Femur (tissue), 1 donor: ENCODE results near the gene TNFAIP8L1.
"Not testable (repeated sequence)": the region's sequence is repeated elsewhere in the genome, so short reads cannot be mapped to it uniquely, and the experiment has no call there.

Source experiments
- DNase-seq: peaks from one replicate; pipeline ENCODE4 v3.0.0-alpha.2; 2017

The TNFAIP8L1 gene

DNA sequence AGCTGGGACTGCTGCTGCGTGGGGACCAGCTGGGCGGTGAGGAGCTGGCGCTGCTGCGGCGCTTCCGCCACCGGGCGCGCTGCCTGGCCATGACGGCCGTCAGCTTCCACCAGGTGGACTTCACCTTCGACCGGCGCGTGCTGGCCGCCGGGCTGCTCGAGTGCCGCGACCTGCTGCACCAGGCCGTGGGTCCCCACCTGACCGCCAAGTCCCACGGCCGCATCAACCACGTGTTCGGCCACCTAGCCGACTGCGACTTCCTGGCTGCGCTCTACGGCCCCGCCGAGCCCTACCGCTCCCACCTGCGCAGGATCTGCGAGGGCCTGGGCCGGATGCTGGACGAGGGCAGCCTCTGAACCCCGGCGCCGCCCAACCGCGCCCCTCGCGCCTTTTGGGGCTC lies 12.8 kb downstream of the TNFAIP8L1 start:
- DNase-seq: no peak

DNA sequence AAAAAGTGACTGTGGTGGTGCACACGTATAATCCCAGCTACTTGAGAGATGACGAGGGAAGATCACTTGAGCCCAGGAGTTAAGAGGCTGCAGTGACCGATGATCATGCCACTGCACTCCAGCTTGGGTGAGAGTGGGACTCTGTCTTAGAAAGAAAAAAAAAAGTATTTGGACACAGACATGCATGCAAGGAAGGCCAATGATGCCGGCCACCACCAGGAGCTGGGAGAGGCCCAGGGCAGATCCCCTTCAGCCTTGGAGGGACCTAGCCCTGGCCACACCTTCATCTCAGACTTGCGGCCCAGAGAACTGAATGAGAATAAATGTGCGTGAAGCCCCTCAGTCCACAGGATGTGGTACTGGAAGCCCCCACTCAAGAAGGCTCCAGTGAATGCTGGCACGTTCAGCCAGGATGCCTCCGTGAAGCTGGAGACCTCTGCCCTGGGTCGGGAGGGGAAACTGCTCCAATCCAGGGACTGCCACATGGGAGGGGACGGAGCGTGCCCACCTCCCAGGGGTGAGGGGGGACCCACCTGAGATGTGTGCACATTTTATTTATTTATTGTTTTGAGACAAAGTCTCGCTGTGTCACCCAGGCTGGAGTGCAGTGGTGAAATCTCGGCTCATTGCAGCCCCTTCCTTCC lies 14.6 kb downstream of the TNFAIP8L1 start:
- DNase-seq: no peak

DNA sequence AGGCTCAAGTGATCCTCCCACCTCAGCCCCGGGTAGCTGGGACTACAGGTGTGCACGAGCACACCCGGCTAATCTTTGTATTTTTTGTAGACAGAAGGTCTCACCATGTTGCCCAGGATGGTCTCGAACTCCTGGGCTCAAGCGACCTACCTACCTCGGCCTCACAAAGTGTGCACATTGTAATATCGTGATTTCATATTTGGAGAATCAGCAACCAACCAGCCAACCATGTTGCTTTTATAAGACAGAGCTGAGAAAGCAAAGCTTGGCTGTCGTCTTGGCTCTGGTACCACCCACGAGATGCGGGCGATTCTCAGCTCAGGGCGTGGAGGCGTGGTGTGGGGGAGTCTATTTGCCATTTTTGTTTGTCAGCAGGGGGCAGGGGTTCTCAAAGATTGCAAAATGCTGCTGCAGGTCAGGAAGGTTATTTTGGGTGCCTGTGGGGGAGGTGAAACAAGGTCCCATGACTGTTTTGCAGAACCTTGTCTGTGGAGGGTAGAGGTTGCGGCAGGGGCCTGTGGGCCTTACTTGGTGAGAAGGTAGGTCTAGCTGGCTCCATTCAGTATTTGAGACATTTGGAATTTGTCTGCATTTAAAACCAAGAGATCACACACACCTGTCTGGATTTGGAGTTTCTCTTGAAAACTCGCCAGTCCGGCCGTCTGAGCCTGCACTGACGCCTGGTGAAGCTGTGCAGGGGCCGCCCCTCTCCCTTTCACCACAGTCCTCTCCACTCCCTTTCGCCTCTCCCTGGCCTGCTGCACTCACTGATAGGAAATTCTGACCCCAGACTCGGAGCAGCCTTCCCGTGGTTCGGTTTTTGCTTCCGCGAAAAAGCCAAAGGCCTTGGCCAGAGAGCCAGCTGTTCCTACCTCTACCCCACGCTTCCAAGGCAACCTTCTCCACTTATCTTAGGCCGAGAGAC lies 15.4 kb downstream of the TNFAIP8L1 start:
- DNase-seq: no peak

DNA sequence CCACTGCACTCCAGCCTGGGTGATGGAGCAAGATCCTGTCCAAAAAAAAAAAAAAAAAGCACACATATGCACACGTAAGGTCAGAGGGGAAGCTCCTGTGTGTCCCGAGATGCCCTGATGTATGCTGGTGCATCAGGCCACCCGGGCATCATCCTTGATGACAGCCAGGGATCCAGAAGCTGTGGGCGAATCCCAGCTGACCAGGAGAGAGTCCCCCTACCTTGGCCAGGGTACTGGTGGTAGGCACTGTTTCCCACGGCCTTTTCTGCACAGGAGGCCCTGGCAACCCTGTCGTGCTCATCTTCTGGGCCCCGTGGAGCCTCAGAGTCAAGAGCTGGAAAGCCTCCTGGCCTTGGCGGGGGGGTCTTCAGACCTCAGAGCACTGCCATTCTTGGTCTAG lies 16.8 kb downstream of the TNFAIP8L1 start:
- no peak for DNase-seq

DNA sequence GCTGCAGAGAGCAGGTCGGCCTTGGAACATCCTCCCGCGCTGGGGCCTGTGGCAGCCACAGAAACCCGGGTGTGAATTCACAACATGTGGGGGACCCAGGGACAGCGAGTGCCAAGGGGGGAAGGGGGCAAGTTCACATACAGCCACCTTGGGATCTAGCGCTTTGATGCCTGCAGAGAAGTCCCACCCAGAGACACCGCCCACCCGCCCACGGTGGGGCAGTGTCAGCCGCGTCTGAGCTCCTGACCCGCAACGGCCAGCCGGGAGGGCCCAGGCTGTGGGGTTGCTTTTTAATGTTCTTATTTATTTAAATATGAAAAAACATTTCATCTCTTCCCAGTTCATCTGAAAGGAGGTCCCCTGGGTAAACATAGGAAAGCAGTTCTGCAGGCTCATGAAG lies 17.9 kb downstream of the TNFAIP8L1 start:
- DNase-seq: no peak

DNA sequence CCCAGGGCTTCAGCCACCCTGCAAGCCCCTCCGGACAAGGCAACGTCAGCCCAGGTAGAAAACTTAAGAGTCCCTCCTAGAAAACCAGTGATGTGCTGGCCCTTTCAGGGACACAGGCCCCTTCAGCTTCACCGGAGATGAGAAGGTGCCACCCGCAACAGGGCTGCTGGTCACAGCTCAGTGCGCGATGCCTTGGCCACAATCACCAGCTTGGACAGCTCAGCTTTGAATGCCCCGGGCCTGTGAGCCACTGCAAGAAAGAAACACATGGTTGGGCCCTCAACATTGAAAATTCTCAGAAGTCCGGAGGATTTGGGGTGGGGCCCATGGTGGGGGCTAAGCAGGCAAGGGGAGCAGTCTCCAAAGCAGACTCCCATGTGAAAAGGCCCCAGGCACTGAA lies 18.5 kb downstream of the TNFAIP8L1 start:
- DNase-seq: no peak

DNA sequence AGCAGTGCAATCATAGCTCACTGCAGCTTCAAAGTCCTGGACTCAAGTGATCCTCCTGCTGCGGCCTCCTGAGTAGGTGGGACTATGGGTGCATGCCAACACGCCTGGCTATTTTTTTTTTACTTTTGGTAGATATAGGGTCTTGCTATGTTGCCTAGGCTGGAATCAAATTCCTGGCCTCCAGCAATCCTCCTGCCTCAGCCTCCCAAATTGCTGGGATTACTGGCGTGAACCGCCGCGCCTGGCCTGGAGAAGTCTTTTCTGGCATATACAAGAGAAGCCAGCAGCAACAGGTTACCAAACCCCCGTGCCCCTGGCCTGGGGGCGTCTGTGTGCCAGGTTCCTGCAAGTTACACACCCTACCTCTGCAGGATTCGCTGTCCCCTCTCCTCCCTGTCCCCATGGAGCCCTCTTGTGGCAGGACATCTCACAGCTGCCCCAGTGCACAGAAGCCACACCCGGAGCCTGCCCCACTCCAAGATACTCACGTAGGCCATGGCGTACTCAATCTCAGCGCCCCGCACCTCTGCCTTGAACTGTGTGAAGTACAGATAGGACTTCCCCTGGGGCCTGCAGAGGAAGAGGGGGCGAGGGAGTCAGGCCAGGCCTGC lies 21.0 kb downstream of the TNFAIP8L1 start:
- DNase-seq: no peak

DNA sequence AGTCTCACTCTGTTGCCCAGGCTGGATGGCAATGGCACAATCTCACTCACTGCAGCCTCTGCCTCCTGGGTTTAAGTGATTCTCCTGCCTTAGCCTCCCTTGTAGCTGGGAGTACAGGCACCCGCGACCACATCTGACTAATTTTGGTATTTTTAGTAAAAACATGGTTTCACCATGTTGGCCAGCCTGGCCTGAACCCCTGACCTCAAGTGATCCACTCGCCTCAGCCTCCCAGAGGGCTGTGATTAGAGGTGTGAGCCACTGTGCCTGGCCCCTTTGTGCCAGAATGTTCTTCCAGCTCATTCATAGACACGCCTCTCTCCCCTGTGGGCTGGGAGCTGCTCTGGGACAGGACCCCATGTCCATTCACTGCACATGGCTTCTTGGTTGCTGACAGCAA lies 21.7 kb downstream of the TNFAIP8L1 start:
- no peak for DNase-seq

DNA sequence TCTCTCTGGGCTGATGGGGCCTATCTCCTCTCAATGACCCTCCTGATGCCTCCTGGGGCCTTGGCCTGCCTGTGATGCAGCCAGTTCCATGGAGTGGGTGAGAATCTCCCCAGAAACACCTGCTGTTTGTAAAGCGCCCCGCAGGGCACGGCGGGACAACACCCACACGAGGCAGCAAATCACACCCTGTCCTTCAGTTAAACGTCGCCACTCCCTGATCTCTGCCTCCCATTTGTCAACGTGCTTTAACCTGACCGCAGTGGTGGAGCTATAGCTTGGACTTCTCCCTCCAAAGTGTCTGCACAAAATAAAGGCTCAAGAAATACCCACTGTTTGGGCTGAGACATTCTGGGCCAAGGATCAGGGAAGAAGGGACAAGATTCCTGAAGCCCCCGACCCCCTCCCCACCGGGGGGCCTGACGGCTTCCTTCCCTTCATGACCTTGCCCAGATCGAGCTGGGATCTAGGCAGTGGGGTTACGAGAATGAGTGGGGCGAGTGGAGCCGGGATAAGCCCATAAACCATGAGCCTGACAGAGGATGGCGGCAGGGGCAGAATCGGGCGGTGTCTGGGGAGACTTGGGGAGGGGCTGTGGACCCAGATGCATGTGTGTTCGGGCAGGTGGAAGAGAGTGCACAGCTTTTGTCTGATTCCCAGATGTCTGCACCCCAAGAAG lies 22.8 kb downstream of the TNFAIP8L1 start:
- DNase-seq: no peak

DNA sequence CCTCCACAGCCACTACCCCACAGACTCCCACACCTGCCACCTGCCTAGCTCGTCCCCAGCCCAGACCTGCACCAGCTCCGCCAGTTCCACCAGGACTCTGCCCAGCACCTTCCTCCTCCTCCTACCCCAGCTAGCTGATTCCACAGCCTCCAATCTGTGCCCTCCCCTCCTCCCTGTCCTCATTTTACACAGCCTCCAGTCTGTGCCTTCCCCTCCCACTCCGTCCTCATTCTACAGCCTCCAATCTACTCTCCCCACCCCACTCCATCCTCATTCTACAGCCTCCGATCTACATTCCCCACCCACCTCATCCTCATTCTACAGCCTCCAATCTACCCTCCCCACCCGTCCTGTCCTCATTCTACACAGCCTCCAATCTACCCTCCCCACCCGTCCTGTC lies 23.5 kb downstream of the TNFAIP8L1 start:
- no peak for DNase-seq

DNA sequence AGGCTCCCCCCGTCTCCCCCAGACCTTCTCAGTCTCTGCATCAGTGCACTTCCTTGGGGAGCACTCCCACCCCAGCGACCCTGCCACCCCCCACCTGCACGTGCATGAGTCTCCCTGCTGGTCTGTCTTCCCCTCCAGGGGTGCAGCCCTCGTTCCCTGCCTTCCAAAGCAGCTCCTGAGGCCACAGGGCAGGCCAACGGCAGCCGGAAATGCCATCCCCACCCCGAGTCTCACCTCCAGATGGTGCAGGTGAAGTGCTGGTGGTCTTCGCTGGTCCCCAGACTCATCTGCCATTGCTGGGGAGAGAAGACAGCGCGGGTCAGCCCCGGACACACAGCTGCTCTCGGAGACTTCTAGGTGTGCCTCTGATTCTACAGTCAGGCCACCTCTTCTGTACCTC lies 25.3 kb downstream of the TNFAIP8L1 start:
- DNase-seq: no peak

DNA sequence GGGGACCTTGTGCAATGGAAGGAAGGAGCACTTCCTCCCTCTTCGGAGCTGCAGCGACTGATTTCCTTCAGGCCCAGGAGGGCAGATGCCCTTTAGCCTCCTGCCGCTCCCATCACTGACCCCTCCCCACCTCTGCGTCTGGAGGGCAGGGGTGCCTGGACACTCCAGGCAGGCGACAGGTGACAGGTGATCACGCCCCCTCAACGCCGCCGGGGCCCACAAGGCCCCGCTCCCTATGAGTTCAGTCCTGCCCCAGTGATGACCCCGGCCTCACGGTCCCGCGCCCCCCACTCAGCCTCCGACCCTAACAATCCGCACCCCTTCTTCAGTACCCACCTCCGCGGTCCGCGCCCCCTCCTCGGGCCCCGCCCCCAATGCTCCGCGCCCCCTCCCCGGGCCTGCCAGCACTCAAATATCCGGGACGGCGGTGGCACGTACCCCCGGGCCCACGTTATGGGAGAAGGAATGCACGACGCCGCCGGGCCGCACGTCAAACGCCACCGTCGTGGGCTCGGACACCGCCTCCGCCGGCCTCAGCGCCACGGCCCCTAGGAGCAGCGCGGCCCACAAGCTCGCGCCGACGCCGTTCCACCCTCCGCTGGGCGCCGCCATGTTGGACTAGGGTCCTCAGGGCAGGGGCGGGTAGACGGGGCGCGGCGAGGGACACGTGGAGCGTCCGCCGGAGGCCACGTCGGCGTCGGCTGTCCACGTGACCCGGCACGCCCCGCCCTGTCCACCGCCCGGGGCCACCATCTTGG lies 30.6 kb downstream of the TNFAIP8L1 start, which contains the start of gene MYDGF:
MYDGF (minus strand) TSS at position 620 of the 758 bp plus-strand sequence; CDS start at position 612, 8 bp downstream.
- peak; percentile 95 for DNase-seq

DNA sequence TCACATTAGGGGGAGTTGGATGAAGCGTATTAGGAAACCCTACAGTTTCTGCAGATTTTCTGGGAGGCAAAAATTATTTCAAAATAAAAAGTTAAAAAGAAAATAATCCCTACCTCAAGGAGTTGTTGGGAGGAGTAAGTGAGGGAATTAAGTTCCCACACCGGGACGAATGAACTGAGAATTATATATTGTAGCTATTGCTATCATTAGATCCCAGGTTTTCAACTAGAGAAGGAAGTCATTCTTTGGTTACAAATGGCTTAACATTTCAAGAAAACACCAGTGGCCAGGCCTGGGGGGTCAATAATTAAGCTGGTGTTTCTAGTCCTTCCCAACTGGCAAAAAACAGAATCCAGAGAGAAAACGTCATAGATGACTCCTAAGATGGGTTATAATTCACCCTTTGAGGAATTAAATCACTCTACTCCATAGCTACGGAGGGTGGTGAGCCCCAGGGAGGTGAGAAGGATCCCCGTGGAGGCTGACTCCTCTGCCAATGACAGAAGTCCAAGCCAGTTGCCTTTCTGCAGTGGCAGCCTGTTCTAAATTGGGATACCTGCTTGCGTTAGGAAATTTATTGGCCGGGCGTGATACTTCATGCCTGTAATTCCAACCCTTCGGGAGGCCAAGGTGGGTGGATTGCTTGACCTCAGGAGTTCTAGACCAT lies 32.0 kb downstream of the TNFAIP8L1 start:
- DNase-seq: no peak

DNA sequence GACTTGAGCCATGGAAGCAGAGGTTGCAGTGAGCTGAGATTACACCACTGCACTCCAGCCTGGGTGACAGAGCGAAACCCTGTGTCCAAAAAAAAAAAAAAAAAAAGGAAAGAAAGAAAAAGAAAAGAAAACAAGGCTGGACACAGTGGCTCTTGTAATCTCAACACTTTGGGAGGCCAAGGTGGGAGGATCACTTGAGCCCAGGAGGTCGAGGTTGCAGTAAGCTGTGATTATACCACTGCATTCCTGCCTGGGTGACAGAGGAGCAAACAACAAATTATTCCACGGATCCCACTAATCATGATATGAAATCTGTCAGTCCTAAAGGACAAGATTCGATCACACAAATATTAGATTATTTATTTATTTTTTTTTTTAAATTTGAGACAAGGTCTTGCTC lies 33.9 kb downstream of the TNFAIP8L1 start:
- no peak for DNase-seq

DNA sequence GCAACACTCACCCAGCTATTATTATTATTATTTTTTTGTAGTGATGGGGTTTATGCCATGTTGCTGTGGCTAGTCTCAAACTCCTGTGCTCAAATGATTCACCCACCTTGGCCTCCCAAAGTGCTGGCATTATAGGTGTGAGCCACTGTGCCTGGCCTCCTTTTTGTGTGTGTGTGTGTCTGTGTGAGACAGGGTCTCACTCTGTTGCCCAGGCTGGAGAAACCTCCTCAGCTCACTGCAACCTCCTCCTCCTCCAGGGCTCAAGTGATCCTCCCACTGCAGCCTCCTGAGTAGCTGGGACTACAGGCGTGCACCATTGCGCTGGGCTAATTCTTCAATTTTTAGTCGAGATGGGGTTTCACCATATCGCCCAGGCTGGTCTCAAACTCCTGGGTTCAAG lies 34.4 kb downstream of the TNFAIP8L1 start:
- DNase-seq: no peak

DNA sequence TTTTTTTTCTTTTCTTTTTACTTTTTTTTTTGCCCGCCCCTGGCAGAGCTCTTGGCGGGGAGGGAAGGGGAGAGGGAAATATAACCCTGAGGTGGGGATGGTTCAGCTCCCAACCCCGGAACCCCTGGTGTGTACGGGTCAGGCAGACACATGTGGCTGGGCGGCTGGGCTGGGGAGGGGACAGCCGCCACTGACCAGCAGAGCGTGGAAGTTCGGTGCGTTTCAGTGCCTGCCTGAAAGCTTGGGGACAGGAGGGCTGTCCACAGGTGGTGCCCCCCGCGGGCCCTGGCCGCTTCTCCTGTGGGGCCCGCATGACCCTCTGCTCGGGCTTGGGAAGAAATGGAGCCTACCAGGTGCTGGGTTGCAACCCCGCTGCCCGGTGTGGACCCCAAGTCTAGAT lies 36.0 kb downstream of the TNFAIP8L1 start:
- DNase-seq: no peak

DNA sequence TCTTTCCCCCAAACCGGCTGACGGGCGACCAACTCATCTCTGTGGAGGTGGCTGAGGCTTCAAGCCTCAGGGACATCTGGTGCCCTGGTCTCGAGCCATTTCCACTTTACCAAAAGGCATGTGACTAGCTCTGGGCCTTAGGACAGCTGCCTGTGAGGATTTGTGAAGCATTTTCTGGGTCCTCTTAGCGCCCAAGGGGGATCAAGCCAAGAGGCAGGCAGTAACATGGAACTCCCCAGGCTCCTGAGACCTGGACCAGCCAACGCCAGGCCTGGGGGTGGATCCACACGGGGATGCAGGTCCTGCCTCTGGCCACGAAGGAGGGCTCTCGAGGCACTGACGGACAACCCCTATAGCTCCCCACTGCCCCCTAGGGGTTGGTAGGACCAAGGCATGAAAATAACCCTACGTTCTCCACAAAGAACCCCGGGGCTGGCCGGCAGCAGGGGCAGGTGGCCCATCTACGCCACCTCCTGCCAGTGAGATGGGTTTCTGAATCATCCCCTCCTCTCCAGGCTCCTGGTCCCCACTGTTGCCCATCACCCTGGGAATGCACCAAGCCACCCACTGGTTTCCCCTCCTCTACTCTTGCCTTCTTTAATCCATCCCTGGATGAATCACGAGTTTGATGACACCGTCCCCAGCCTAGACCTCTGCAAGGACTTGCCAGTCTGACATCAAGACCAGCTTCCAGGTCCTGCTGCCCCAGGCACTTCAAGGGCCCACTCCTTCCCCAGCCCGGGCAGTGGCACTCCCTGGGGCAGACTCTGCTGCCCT lies 37.8 kb downstream of the TNFAIP8L1 start:
- no peak for DNase-seq

DNA sequence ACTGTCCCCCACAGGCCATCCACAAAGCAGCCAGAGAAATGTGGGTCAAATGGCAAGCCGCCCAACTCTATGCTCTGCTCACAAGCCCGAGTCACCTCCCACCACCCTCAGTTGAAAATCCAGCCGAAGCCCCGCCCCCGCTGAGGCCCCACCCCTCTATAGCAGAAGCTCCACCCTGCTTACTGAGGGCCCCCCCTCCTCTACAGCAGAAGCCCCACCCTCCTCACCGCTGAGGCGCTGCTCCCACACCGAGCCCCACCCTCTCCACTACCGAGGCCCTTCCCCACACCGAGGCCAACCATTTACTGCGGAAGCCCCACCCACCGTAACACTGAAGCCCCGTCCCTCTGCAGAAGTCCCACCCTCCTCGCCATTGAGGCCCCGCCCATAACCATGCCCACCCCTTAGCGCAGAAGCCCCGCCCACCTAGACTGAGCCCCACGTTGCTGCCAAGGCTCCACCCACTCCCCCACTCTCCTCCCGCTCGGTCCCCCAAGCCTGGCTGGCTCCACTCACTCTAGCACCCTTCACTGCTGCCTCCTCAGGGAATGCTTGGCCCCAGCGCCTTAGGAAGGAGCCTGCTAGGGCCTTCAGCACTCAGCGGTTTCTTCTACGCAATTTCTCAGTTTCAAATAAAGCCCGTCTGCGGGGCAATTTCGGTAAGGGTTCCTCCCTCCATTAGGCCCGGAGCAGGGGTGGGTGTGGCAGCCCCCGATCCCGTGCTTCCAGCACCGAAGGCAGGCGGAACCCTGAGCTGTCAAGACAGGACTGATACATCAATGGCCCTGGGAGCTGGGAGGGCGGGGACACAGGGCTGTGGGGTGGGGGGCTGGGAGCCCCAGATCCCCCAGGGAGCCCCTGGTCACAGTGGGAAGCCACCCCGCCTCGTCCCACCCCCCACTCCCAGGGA lies 39.8 kb downstream of the TNFAIP8L1 start:
- DNase-seq: peak; percentile 57

DNA sequence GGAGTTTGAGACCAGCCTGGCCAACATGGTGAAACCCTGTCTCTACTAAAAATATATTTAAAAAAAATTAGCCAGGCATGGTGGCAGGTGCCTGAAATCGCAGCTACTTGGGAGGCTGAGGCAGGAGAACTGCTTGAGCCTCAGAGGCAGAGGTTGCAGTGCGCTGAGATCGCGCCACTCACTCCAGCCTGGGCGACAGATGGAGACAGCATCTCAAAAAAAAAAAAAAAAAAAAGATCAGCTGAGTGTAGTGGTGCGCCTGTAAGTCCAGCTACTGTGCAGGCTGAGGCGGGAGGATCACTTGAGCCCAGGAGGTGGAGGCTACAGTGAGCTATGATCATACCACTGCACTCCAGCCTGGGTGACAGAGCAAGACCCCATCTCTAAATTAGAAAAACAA lies 40.7 kb downstream of the TNFAIP8L1 start:
- DNase-seq: not testable (repeated sequence)
